H9 (cell line): ENCODE measurements around the gene CCDC12. TPM values are rescaled to one million over a fixed set of nuclear protein-coding genes. Genes with fewer than 3 reads are reported as not detected.

Experiments
- DNase-seq: peaks from one replicate; pipeline ENCODE4 v3.0.0-alpha.2; 2017
- H2AFZ ChIP-seq: one replicate; pipeline ENCODE4 v1.6.1; 2013; ENCODE audit warnings: mild to moderate bottlenecking, low read length, control low read depth, moderate library complexity
- H2AK5ac ChIP-seq: 2 replicates; pipeline ENCODE4 v1.6.1; 2013; ENCODE audit warnings: low read length, control low read depth, mixed read lengths; ENCODE audit not compliant: insufficient read length
- H2BK120ac ChIP-seq: one replicate; pipeline ENCODE4 v1.6.1; 2013; ENCODE audit warnings: low read depth, mild to moderate bottlenecking, low read length, control low read depth, inconsistent platforms; ENCODE audit not compliant: poor library complexity, severe bottlenecking
- H2BK12ac ChIP-seq: 2 replicates; pipeline ENCODE4 v1.6.1; 2013; ENCODE audit warnings: low read length, control low read depth, mixed read lengths, low read depth; ENCODE audit not compliant: insufficient read length
- H2BK15ac ChIP-seq: 2 replicates; pipeline ENCODE4 v1.6.1; 2013; ENCODE audit warnings: low read depth, low read length, control low read depth
- H2BK20ac ChIP-seq: one replicate; pipeline ENCODE4 v1.6.1; 2013; ENCODE audit warnings: low read depth, mild to moderate bottlenecking, low read length, control low read depth, inconsistent platforms; ENCODE audit not compliant: poor library complexity, severe bottlenecking
- H2BK5ac ChIP-seq: 2 replicates; pipeline ENCODE4 v1.6.1; 2013; ENCODE audit warnings: low read length, control low read depth, mixed read lengths; ENCODE audit not compliant: insufficient read length
- H3K14ac ChIP-seq: 2 replicates; pipeline ENCODE4 v1.6.1; 2013; ENCODE audit warnings: low read length, control low read depth; ENCODE audit not compliant: insufficient read depth
- H3K18ac ChIP-seq: 2 replicates; pipeline ENCODE4 v1.6.1; 2013; ENCODE audit warnings: low read depth, mild to moderate bottlenecking, mixed read lengths, low read length, control low read depth; ENCODE audit not compliant: insufficient read length
- H3K23ac ChIP-seq: 2 replicates; pipeline ENCODE4 v1.6.1; 2013; ENCODE audit warnings: low read length, control low read depth, mixed read lengths, low read depth; ENCODE audit not compliant: insufficient read length
- H3K23me2 ChIP-seq: 2 replicates; pipeline ENCODE4 v1.6.1; 2013; ENCODE audit warnings: low read depth, mild to moderate bottlenecking, mixed read lengths, low read length, control low read depth; ENCODE audit not compliant: insufficient read length, poor library complexity, severe bottlenecking
- H3K27ac ChIP-seq: 2 replicates; pipeline ENCODE4 v1.5.1; 2013; ENCODE audit warnings: low read length, control low read depth, mixed read lengths, low read depth; ENCODE audit not compliant: insufficient read length
- H3K27me3 ChIP-seq: 2 replicates; pipeline ENCODE4 v1.6.1; 2013; ENCODE audit warnings: low read length, control low read depth, inconsistent platforms; ENCODE audit not compliant: insufficient read depth
- H3K4ac ChIP-seq: 2 replicates; pipeline ENCODE4 v1.6.1; 2013; ENCODE audit warnings: low read depth, mild to moderate bottlenecking, control low read depth, inconsistent platforms, low read length, moderate library complexity
- H3K4me1 ChIP-seq: 2 replicates; pipeline ENCODE4 v1.6.1; 2013; ENCODE audit warnings: low read length, control low read depth, inconsistent platforms; ENCODE audit not compliant: insufficient read depth
- H3K4me2 ChIP-seq: 2 replicates; pipeline ENCODE4 v1.6.1; 2013; ENCODE audit warnings: low read length, control low read depth, mixed read lengths; ENCODE audit not compliant: insufficient read length, insufficient read depth
- H3K56ac ChIP-seq: 2 replicates; pipeline ENCODE4 v1.6.1; 2013; ENCODE audit warnings: low read depth, mild to moderate bottlenecking, mixed read lengths, low read length, control low read depth; ENCODE audit not compliant: insufficient read length
- H3K79me1 ChIP-seq: 2 replicates; pipeline ENCODE4 v1.6.1; 2013; ENCODE audit warnings: low read depth, mild to moderate bottlenecking, moderate library complexity, low read length, control low read depth, inconsistent platforms; ENCODE audit not compliant: insufficient read depth, poor library complexity, severe bottlenecking
- H3K79me2 ChIP-seq: 2 replicates; pipeline ENCODE4 v1.6.1; 2013; ENCODE audit warnings: low read length, control low read depth, inconsistent platforms; ENCODE audit not compliant: insufficient read depth
- H3K9ac ChIP-seq: 2 replicates; pipeline ENCODE4 v1.6.1; 2013; ENCODE audit warnings: low read length, control low read depth, mixed read lengths; ENCODE audit not compliant: insufficient read length; ENCODE audit errors: extremely low read depth
- H3K9me3 ChIP-seq: one replicate; pipeline ENCODE4 v1.6.1; 2013; ENCODE audit warnings: low read depth, low read length, inconsistent platforms; ENCODE audit not compliant: control insufficient read depth
- H3T11ph ChIP-seq: one replicate; pipeline ENCODE4 v1.6.1; 2013; ENCODE audit warnings: mild to moderate bottlenecking, low read length, control low read depth, inconsistent platforms
- H4K20me1 ChIP-seq: one replicate; pipeline ENCODE4 v1.6.1; 2013; ENCODE audit not compliant: control insufficient read depth, insufficient read length, insufficient read depth
- H4K5ac ChIP-seq: 2 replicates; pipeline ENCODE4 v1.6.1; 2013; ENCODE audit warnings: low read depth, mild to moderate bottlenecking, mixed read lengths, low read length, control low read depth; ENCODE audit not compliant: insufficient read length
- H4K8ac ChIP-seq: replicated peaks from 2 replicates; pipeline ENCODE4 v1.6.1; 2013; ENCODE audit warnings: low read length, control low read depth, mixed read lengths, low read depth; ENCODE audit not compliant: insufficient read length
- H4K91ac ChIP-seq: 2 replicates; pipeline ENCODE4 v1.6.1; 2013; ENCODE audit warnings: low read depth, mild to moderate bottlenecking, moderate library complexity, mixed read lengths, low read length, control low read depth; ENCODE audit not compliant: insufficient read length
- H3K27ac Mint-ChIP-seq, 3 experiments: 2 replicates in 2 of 3; 3 replicates in 1 of 3; pipeline ENCODE4 v1.8.0; 2020 to 2021; ENCODE audit warnings: mixed read lengths in 3 of 3, mild to moderate bottlenecking in 1 of 3, moderate library complexity in 1 of 3
- H3K27me3 Mint-ChIP-seq: 2 replicates; pipeline ENCODE4 v1.8.0; 2021; ENCODE audit warnings: low read depth, mild to moderate bottlenecking, moderate library complexity, mixed read lengths
- H3K36me3 Mint-ChIP-seq, 3 experiments: 2 replicates in 2 of 3; 3 replicates in 1 of 3; pipeline ENCODE4 v1.8.0; 2020 to 2021; ENCODE audit warnings: low read depth in 3 of 3, mixed read lengths in 3 of 3; ENCODE audit not compliant: insufficient read depth in 1 of 3
- H3K4me1 Mint-ChIP-seq, 2 experiments: 2 replicates each; pipeline ENCODE4 v1.8.0; 2020; ENCODE audit warnings: mixed read lengths in 2 of 2
- H3K4me3 Mint-ChIP-seq, 2 experiments: 2 replicates in 1 of 2; 3 replicates in 1 of 2; pipeline ENCODE4 v1.8.0; 2020 to 2021; ENCODE audit warnings: mild to moderate bottlenecking in 2 of 2, mixed read lengths in 2 of 2, moderate library complexity in 1 of 2
- H3K9me3 Mint-ChIP-seq, 2 experiments: 2 replicates in 1 of 2; 3 replicates in 1 of 2; pipeline ENCODE4 v1.8.0; 2020; ENCODE audit warnings: mild to moderate bottlenecking in 2 of 2, mixed read lengths in 2 of 2, moderate library complexity in 1 of 2
- WGBS: extraction: QIAGEN DNeasy Blood & Tissue Kit; methylation state at CpG from one replicate; pipeline ENCODE4 v1.1.7; 2013; ENCODE audit warnings: missing lambda C conversion rate, low lambda C conversion rate, mixed read lengths; ENCODE audit not compliant: insufficient read length; ENCODE audit errors: extremely low coverage; 5-methylcytosine and 5-hydroxymethylcytosine counted together
- total RNA-seq: library from RNA; stranded (reverse); gene quantifications from 2 replicates; pipeline ENCODE4 v1.2.1, GENCODE V29; 2021
- TF ChIP-seq, protein P1 (sequence below): fragments of 200-600 bp; sonication (generic); conservative IDR thresholded peaks from 3 replicates; pipeline ENCODE4 v1.8.0; 2021; ENCODE audit warnings: antibody characterized with exemption, mild to moderate bottlenecking

CCDC12 gene
- total RNA-seq, 1 experiment from 2014 or later, result 54.0 TPM

DNA sequence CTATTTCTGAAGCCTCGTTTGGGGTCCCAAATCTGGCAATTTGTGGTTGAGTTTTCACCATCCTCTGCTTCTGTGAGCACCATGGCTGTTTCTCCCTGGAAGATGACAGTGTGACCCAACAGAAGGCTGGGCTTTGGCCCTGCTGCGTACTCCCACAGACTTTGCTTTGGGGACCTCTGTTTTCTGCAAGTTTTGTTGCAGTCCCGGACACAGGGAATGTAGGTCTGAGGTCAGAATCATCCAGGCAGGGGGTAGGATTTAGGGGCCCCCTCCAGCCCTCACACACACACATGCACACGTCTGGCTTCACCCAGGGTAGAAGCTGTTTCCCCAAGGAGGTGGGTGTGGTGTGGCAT lies 92.7 kb downstream of the CCDC12 start:
- Histone ChIP-seq H3K18ac (no peak overlapping the region), H2BK5ac (no peak overlapping the region), H2AFZ (no peak overlapping the region), H2BK20ac (no peak overlapping the region), H3K4me2 (peak overlapping the region; percentile 55), H3T11ph (no peak overlapping the region), H4K8ac (no peak overlapping the region), H4K5ac (no peak overlapping the region), H2AK5ac (no peak overlapping the region), H2BK15ac (no peak overlapping the region), H3K23me2 (peaks cover 5% of the 10 kb centered on the region), H4K20me1 (no peaks in the 10 kb centered on the region), H3K9me3 (no peaks in the 10 kb centered on the region), H3K4ac (no peak overlapping the region), H3K4me1 (no peaks in the 10 kb centered on the region; the same call in 1 of the 2 replicates), H3K23ac (no peak overlapping the region), H3K79me1 (no peaks in the 10 kb centered on the region), H3K27ac (no peak overlapping the region), H3K27me3 (peaks cover 58% of the 10 kb centered on the region), H2BK12ac (no peak overlapping the region), H3K9ac (no peak overlapping the region), H4K91ac (no peak overlapping the region), H3K56ac (no peak overlapping the region), H3K79me2 (no peaks in the 10 kb centered on the region), H2BK120ac (no peak overlapping the region), H3K14ac (no peak overlapping the region)
- Mint-ChIP-seq H3K27ac (no peak overlapping the region), H3K36me3 (no peaks in the 10 kb centered on the region), H3K27me3 (peaks cover 94% of the 10 kb centered on the region), H3K9me3 (no peaks in the 10 kb centered on the region; a peak in 1 of 5 replicates), H3K4me1 (peaks cover 24 to 39% of the 10 kb centered on the region in 2 experiments), H3K4me3 (peak overlapping the region; percentile 51 to 80)
- TF ChIP-seq, protein P1, sequence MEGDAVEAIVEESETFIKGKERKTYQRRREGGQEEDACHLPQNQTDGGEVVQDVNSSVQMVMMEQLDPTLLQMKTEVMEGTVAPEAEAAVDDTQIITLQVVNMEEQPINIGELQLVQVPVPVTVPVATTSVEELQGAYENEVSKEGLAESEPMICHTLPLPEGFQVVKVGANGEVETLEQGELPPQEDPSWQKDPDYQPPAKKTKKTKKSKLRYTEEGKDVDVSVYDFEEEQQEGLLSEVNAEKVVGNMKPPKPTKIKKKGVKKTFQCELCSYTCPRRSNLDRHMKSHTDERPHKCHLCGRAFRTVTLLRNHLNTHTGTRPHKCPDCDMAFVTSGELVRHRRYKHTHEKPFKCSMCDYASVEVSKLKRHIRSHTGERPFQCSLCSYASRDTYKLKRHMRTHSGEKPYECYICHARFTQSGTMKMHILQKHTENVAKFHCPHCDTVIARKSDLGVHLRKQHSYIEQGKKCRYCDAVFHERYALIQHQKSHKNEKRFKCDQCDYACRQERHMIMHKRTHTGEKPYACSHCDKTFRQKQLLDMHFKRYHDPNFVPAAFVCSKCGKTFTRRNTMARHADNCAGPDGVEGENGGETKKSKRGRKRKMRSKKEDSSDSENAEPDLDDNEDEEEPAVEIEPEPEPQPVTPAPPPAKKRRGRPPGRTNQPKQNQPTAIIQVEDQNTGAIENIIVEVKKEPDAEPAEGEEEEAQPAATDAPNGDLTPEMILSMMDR, result no peak
- no CpG with 5 or more reads among the region's 4 CpGs for WGBS
- no peak for DNase-seq
